Fibroblast of skin of left biceps (primary cell): ENCODE measurements around the gene RBM23.
"Not testable (repeated sequence)": the region's sequence is repeated elsewhere in the genome, so short reads cannot be mapped to it uniquely, and the experiment has no call there.

Experiments
- DNase-seq, 2 experiments: peaks; one replicate each; pipeline ENCODE4 v3.0.0-alpha.2; 2013; ENCODE audit warnings: low read depth in 2 of 2

RBM23 gene

GRCh38 chr14:22918804-22919600, at the start of gene RBM23:
Gene RBM23 (minus strand): TSS chr14:22919149.
- peak; percentile 100 for DNase-seq

DNA sequence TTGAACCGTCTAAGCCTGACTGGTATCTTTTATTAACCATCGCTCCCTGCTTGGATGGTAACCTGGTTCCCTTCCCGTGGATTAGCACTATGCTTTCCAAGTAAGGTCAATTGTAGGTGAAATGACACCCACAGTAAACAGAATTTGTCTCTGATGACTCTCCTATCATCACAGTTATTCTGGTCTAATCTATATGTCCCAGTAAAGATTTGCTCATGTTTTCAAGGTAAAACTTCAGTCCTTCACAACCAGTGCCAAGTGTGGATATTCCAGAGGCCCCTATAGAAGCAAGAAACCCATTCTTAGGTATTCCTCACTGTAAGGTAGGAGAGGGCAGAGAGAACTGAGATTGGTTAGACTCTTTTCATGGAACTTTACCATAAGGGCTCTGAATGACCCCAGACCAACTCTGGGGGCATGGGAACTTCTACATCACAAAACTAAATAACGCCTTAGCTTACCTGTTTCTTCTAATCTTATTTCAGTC, 47.9 kb upstream of the RBM23 start:
- no peak for DNase-seq

DNA sequence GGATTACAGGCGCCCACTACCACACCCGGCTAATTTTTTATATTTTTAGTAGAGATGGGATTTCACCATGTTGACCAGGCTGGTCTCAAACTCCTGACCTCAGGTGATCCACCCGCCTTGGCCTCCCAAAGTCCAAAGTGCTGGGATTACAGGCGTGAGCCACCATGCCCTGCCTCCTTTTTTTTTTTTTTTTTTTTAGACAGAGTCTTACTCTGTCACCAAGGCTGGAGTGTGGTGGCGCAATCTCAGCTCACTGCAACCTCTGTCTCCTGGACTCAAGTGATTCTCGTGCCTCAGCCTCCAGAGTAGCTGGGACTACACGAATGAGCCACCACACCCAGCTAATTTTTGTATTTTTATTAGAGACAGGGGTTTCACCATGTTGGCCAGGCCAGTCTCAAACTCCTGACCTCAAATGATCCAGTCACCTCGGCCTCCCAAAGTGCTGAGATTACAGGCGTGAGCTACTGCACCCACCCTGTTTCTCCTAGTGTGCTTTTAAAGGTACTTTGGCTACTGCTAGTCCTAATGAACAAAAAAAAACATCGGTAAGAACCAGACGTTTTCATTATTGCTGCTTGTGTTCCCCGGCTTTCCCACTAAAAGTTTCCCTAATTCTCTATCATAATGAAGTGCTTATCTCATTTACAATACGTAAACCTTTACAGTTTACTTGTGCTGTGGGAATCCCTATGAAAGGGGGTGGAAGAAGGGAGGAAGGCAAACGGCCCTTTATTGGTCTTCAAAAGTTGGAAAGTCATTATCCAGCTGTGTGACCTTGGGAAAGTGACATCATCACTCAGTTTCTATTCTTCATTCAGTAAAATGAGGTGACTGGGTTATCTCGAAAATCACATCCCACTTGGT, 47.2 kb upstream of the RBM23 start:
- not testable (repeated sequence) for DNase-seq

- no peak for DNase-seq
Measured at GRCh38 chr14:22962061-22962676, 43.2 kb upstream of the RBM23 start.

DNA sequence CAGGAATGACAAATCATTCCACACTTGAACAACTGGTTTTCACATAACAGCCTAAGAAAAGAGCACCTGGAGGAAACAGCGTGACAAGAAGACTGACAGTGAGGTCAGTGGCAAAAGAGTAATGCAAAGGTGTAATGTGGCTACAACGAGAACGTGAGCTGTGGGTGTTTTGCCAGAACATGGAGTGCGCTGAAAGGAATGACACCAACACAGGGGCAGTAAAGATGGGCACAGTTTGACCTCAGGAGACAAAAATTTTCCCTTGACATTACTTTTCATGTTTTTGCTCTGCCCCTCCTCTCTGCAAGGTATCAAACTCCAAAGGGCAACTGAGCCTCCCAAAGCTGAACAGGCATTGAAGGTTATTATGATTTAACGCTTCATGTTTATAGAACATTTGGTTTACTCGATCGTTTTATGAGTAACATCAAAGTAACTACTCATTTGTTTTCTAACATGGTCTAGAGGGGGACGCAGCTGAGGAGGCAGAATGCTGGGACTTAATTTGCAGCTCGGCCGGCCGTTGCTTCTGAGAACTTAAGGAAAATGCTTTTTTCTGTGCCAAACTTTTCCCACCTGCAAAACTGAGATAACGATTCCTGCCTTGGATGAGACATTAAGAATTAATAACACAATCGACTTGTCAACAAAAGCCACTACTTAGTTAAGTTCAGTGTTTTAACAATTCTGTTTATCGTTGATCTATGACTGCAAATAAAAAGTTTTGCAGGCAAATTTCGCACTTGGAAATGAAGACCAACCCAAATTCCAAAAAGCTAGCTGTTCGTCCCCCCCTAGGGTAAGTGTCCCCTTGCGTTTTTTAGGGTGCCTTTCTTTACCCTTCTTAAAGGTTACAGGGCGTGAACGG, 37.0 kb upstream of the RBM23 start:
- no peak for DNase-seq

DNA sequence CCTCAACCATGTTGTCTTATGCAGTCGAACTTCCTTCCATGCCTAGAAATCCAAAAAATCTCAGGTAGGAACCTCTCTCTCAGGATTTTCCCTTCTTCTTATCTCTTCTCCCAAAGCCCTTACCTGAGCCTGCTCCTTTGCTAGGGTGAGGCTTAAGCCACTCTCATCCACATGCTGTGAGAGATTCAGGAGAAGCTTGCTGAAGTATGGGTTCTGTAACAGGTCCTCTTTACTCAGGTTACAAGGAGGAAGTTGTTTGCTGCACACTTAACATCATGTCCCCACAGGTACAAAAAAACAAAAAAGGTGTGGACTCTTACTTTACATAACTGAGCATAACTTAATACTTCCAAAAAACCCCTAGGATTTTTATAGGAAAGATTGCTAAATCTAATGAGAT, 33.5 kb upstream of the RBM23 start:
- no peak for DNase-seq

DNA sequence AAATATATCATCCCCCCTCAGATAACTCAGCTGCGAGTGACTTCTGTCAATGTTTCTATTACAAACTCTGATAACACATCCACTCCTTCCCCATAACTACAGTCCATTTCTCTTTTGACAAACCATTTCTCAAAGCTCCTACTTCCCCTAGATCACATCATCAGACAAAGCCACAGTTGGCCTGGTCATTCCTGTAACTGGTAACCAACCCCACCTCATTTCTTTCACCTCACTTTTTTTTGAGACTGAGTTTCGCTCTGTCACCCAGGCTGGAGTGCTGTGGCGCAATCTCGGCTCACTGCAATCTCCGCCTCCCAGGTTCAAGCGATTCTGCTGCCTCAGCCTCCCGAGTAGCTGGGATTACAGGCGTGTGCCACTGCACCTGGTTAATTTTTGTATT, 32.8 kb upstream of the RBM23 start:
- DNase-seq, result not testable (repeated sequence)

GRCh38 chr14:22945642-22946041, 26.7 kb upstream of the RBM23 start:
- no peak for DNase-seq

GRCh38 chr14:22939684-22940083, 20.7 kb upstream of the RBM23 start:
- DNase-seq, result no peak

- no peak for DNase-seq
Measured at GRCh38 chr14:22935156-22935555, 16.2 kb upstream of the RBM23 start.

DNA sequence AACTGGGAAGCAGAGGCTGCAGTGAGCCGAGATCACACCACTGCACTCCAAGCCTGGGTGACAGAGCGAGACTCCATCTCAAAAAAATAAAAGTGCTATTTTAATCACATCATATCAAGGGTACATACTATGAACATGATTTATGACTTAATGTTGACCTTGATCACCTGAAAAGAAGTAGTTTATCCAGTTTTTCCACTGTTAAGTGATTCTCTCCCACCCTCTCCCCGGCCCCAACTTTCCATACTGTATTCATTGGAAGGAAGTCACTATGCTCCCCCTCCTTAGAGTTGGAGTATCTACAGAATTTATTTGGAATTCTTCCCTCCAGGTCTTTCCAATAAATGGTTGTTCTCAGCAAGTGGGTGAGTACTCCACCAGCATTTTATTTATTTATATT, 13.2 kb upstream of the RBM23 start:
- no peak for DNase-seq

- DNase-seq, result no peak
Measured at GRCh38 chr14:22929961-22930364, 11.0 kb upstream of the RBM23 start.

DNA sequence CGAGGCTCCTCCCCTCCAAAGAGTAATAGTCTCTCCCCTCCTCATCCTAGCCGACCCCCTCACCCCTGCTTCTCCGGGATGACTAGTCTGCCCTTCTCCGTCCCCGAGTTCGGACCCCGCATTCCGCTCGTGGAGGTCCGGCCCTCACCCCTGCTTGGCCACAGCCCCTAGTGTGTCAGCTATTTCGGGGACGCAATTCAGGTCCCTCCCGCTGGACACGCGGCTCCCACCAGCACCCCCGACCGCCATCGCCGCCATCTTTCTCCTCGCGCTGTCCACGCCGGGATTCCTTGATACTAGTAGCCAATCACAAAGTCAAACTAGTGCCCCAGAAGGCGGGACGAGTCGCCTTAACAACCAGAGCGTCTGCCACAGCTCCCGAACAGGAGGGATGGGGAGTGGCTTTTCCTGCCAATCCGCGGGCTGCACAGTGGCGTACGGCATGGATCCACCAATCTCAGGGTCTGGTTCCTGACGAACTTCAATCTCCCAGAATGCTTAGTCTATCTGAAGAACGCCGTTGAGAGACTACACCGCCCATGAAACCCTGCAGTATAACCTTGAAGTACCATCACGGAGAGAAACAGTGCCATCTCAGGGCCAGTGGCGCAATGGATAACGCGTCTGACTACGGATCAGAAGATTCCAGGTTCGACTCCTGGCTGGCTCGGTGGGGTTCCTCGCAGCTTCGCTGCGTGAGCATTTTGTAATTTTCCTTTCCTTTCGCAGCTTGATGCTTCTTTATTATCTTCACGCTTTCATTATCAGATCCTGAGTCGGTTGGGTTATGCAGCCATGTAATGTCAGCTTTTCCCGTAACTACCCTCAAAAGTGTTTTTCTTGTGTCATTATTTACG, 10.4 kb upstream of the RBM23 start, which contains the start of gene PRMT5:
TSS of gene PRMT5 (minus strand) at position 273 of the 857 bp plus-strand sequence. CDS start at position 258, 15 bp downstream.
- DNase-seq, result peak; percentile 99

DNA sequence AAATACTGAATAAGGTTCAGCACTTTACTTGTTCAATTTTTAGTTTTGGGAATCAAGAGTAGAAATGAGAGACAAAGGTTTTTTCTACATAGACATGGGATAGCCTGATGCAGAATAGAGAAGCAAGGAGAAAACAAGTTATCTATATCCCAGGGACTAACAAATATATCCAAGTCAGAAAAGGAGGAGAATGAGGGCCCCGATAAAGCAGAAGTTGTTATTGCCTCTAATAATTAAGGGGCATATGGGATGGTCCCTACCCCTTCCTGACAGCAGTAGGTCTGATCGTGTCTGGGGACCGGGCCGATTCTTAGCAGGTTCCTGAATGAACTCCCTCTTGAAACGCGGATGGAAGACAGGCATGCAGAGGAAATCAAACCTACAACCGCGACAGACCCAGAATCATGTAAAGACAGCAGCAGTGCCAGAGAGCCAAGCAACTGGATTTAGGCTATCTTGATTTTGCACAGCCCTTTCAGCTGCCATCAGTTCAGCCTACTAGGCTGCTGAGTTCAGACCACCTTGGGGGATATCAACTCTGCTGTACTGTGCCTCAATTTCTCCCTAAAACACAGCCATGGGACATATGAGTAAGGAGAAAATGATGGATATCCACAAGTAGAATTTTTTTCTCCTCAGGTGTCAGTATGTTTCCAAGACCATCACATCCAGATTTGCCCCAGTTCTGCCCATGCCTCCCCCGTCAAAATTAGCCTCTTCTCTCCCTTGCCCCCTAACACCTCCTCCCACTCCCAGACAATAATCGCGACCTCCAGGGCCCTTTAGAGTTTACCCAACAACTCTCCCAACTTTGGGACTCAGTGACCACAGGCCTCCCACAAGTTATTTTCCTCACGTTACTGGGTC, 9.5 kb upstream of the RBM23 start:
- no peak for DNase-seq

DNA sequence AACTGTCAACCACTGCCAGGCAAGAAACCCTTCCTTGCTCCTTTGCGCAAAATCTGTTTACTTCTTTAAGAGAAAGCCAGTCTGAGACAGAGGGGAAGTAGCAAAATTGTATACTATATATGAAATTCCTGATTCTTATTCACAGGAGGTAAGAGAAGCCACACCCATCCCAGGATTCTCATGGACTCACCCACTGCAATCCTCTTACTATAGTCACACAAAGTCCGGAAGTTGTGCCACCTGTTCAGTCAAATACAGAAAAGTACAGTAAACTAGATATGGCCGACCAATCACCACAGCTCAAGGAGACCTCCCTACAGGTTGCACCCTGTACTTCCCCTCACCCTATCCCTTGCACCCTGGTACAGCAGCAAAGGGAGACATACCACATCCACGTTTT, 7.4 kb upstream of the RBM23 start:
- DNase-seq, result no peak

DNA sequence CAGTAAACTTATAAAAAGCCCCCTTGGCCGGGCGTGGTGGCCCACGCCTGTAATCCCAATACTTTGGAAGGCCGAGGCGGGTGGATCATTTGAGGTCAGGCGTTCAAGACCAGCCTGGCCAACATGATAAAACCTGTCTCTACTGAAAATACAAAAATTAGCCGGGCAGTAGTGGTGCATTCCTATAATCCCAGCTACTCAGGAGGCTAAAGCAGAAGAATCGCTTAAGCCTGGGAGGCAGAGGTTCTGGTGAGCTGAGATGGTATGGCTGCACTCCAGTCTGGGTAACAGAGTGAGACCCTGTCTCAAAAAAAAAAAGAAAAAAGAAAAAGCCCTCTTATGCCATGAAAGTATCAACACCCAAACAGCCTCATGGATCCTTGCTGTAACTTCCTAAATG, 6.6 kb upstream of the RBM23 start:
- DNase-seq, result no peak

GRCh38 chr14:22923746-22924145, 4.8 kb upstream of the RBM23 start:
- no peak for DNase-seq

GRCh38 chr14:22922294-22922693, 3.3 kb upstream of the RBM23 start:
- DNase-seq, result no peak

DNA sequence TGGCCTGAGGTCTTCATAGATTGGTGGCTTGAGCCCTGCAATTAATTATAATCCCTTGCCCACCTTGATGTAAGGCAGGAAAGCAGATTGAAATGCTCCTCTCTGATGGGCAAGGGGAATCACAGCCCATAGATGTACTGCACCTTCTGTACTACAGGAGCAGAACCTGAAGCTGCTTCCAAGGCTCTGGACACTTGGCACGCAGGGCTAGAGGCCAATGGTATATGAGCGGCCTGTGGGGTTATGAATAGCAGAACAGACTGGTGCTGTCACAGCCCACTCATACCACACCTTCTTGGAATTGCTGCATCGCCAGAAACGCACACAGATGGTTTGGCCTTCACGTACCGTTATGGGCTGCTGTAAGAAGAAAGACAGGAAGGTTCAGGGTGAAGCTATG, 1.7 kb upstream of the RBM23 start:
- DNase-seq, result no peak
